Tibial nerve (tissue), 4 donors: ENCODE results near the gene VOPP1. TPM values are rescaled to one million over a fixed set of nuclear protein-coding genes. Genes with fewer than 3 reads are reported as not detected.

Source experiments
- DNase-seq, 2 donors: peaks; one replicate each; pipeline ENCODE4 v3.0.0-alpha.2; 2019; ENCODE audit warnings: low spot score in 2 of 2
- H3K27ac ChIP-seq, 4 donors: fragments of 200-600 bp; sonication (generic) in 3 of 4; one replicate each; pipeline ENCODE4 v1.5.1; 2017 to 2019; ENCODE audit warnings: mild to moderate bottlenecking in 1 of 4
- H3K27me3 ChIP-seq, 2 donors: fragments of 200-600 bp; sonication (generic) in 1 of 2; one replicate each; pipeline versions ENCODE4 v1.5.1 to v1.6.0; 2017 to 2019
- H3K36me3 ChIP-seq, 3 donors: fragments of 200-600 bp; sonication (generic); one replicate each; pipeline ENCODE4 v1.5.1; 2018 to 2019
- H3K4me1 ChIP-seq, 4 donors: fragments of 200-600 bp; sonication (generic) in 3 of 4; one replicate each; pipeline ENCODE4 v1.5.1; 2017 to 2019
- H3K4me3 ChIP-seq, 4 donors: fragments of 200-600 bp; sonication (generic) in 3 of 4; one replicate each; pipeline ENCODE4 v1.5.1; 2017 to 2019; ENCODE audit warnings: mild to moderate bottlenecking in 1 of 4, moderate library complexity in 1 of 4
- H3K9me3 ChIP-seq, 4 donors: fragments of 200-600 bp; sonication (generic) in 3 of 4; one replicate each; pipeline ENCODE4 v1.5.1; 2017 to 2019
- EP300 ChIP-seq, 2 donors: sonication (generic); formaldehyde crosslinking; IDR thresholded peaks; one replicate each; pipeline ENCODE4 v1.6.1; 2017; ENCODE audit warnings: antibody characterized with exemption in 2 of 2, mild to moderate bottlenecking in 1 of 2
- POLR2A ChIP-seq, 2 donors: fragments of 450-650 bp; IDR thresholded peaks; one replicate each; pipeline ENCODE4 v1.6.1; 2017; ENCODE audit warnings: antibody characterized with exemption in 2 of 2, mild to moderate bottlenecking in 2 of 2, moderate library complexity in 2 of 2
- WGBS, 2 donors: methylation state at CpG; one replicate each; pipeline ENCODE4 v1.1.5; 2018; 5-methylcytosine and 5-hydroxymethylcytosine counted together
- total RNA-seq, 4 donors: library from RNA; depleted of rRNA; stranded (reverse); fragments of >200 nt; gene quantifications; one replicate each; pipeline ENCODE4 v1.1.0, GENCODE V29; 2016
- TF ChIP-seq, protein P1 (sequence below), 5 experiments: fragments of 200-600 bp in 3 of 5; fragments of 450-650 bp in 2 of 5; sonication (generic) in 3 of 5; IDR thresholded peaks; one replicate each; pipeline ENCODE4 v1.5.1; 2016 to 2019; ENCODE audit warnings: antibody characterized with exemption in 5 of 5, mild to moderate bottlenecking in 3 of 5, moderate library complexity in 2 of 5

The VOPP1 gene
- total RNA-seq, 4 donors from 2014 or later = 49.2 to 58.5 (median 54.8) TPM

DNA sequence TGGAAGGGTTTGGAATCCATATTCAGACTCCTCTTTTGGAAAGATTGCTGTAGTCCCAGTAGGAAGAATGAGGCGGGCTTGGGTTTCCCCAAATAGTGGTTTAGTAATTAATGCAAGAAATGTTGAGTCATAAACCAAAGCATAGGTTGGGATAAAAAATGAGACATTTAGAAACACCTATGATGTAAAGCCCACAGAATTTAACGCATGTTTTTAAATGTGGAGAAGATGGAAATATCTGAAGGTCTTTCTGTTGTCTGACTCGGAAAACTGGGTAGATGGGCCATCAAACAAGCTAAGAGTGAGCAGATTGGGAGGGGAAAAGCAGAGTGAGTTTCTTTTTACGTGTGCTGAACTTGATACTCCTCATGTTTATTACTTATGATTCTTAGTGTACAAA is 145.0 kb downstream of the VOPP1 start:
- Histone ChIP-seq H3K36me3 (peaks cover 0 to 52% (median 15%) of the 10 kb centered on the region in 3 donors), H3K4me1 (no peaks in the 10 kb centered on the region), H3K4me3 (no peak overlapping the region), H3K27ac (no peak overlapping the region), H3K27me3 (no peaks in the 10 kb centered on the region), H3K9me3 (no peaks in the 10 kb centered on the region)
- 52 to 67% methylated on average over 4 of the region's 4 CpGs for WGBS, 2 donors
- TF ChIP-seq, protein P1, sequence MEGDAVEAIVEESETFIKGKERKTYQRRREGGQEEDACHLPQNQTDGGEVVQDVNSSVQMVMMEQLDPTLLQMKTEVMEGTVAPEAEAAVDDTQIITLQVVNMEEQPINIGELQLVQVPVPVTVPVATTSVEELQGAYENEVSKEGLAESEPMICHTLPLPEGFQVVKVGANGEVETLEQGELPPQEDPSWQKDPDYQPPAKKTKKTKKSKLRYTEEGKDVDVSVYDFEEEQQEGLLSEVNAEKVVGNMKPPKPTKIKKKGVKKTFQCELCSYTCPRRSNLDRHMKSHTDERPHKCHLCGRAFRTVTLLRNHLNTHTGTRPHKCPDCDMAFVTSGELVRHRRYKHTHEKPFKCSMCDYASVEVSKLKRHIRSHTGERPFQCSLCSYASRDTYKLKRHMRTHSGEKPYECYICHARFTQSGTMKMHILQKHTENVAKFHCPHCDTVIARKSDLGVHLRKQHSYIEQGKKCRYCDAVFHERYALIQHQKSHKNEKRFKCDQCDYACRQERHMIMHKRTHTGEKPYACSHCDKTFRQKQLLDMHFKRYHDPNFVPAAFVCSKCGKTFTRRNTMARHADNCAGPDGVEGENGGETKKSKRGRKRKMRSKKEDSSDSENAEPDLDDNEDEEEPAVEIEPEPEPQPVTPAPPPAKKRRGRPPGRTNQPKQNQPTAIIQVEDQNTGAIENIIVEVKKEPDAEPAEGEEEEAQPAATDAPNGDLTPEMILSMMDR (IDR thresholded peaks at IDR 0.05) = no peak
- TF ChIP-seq POLR2A (IDR thresholded peaks at IDR 0.05) (no peak), EP300 (IDR thresholded peaks at IDR 0.05) (no peak)
- DNase-seq = no peak

DNA sequence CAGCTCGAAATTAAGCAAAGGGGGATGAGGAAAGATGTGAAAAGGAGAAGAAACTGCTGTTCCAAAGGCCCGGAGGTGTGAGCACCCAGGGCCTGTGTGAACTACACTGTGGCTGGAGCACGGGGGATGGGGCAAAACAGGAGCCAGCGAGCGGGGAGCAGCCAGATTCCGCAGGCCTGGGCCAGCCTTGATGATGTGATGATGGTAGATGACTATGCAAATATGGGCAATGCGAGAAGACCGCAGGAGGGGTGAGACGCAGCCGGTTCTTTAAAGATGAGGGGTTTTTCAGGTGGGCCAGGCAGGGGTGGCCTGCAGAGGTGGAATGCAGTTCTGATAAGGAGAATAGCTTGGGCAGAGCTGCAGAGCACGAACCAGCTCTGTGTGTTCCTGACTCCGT is 145.6 kb downstream of the VOPP1 start:
- no peak for DNase-seq
- Histone ChIP-seq H3K4me1 (no peaks in the 10 kb centered on the region), H3K36me3 (peaks cover 0 to 51% (median 15%) of the 10 kb centered on the region in 3 donors), H3K27ac (no peak overlapping the region), H3K4me3 (no peak overlapping the region), H3K27me3 (no peaks in the 10 kb centered on the region), H3K9me3 (no peaks in the 10 kb centered on the region)
- TF ChIP-seq EP300 (IDR thresholded peaks at IDR 0.05) (no peak), POLR2A (IDR thresholded peaks at IDR 0.05) (no peak)
- TF ChIP-seq, protein P1 (IDR thresholded peaks at IDR 0.05) = no peak
- WGBS, 2 donors = 84 to 85% methylated on average over 12 of the region's 12 CpGs

DNA sequence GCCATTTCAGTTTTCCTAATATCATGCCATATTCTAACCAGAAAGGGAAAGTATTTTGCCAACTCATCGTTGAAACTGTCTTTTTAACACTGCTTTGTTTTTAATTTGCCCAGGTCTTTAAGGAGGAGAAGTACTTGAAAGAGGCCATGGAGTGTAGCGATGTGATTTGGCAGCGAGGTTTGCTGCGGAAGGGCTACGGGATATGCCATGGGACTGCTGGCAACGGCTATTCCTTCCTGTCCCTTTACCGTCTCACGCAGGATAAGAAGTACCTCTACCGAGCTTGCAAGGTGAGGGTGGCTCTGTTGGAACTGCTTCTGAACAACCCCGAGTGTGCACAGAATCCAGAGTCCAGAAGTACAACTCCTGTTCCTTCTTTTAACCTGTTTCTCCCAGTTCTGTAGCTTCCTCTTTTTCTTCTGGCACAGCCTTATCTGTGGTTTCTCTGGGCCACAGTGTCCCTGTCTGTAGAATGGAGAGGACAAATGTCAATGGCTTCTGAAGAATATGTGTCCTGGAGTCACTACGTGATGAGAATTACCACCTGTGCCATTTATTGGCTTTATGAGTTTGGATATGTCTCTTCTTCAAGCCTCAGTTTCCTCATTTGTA is 147.1 kb downstream of the VOPP1 start:
- no peaks in the 10 kb centered on the region for H3K27me3 ChIP-seq
- H3K4me1 ChIP-seq = peaks cover 0 to 6% (median 0%) of the 10 kb centered on the region in 4 donors
- no peak overlapping the region for H3K27ac ChIP-seq
- H3K36me3 ChIP-seq = peaks cover 0 to 44% (median 15%) of the 10 kb centered on the region in 3 donors
- no peak overlapping the region for H3K4me3 ChIP-seq
- WGBS, 2 donors = 84 to 87% methylated on average over 11 of the region's 11 CpGs
- no peak for DNase-seq
- TF ChIP-seq, protein P1 (IDR thresholded peaks at IDR 0.05) = no peak
- TF ChIP-seq EP300 (IDR thresholded peaks at IDR 0.05) (no peak), POLR2A (IDR thresholded peaks at IDR 0.05) (no peak)
- H3K9me3 ChIP-seq = no peaks in the 10 kb centered on the region

DNA sequence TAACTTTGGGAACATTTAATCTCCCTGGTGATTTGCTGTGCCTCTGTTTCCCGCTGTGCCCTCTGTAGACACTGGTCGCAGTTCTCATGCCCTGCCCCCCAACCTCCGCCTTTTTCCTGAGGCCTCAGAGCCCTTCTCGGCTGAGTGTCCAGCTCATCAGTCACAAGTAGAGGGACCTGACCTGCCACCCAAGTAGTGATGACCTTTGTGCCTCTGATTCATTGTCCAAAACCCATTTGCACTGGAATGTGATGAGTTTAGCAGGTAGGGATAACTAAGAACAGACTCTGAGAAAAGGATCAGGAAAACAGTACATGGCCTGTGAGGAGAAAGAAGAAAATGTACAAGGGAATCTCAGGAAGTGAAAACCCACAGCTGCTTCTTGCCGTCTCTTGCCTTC is 148.4 kb downstream of the VOPP1 start:
- peaks cover 0 to 36% (median 15%) of the 10 kb centered on the region in 3 donors for H3K36me3 ChIP-seq
- H3K27ac ChIP-seq = no peak overlapping the region
- no peak for DNase-seq
- TF ChIP-seq POLR2A (IDR thresholded peaks at IDR 0.05) (no peak), EP300 (IDR thresholded peaks at IDR 0.05) (no peak)
- TF ChIP-seq, protein P1 (IDR thresholded peaks at IDR 0.05) = no peak
- H3K4me3 ChIP-seq = no peak overlapping the region
- no peaks in the 10 kb centered on the region for H3K9me3 ChIP-seq
- WGBS, 2 donors = 71 to 81% methylated on average over 5 of the region's 5 CpGs
- H3K27me3 ChIP-seq = no peaks in the 10 kb centered on the region
- peaks cover 0 to 7% (median 0%) of the 10 kb centered on the region in 4 donors for H3K4me1 ChIP-seq

DNA sequence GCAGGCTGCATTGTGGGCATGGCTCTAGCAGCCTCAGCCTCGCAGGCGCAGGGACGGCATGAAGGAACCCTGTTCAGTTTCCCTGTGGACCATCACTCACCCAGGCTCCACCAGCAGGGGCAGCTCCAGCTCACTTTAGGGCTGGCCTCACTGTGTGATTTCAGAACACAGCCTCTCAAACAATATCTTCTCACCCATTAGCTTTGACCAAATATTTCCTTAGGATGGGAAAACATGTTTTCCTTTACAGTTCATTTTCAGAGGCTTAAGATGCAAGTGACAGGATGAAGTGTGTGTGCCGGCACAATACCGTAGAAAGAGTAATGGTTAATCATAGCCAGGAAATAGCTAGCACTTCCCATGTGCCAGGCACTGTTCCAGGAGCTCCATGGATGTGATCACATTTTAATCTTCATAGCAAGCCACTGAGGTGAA is 149.0 kb downstream of the VOPP1 start:
- H3K36me3 ChIP-seq = peaks cover 0 to 36% (median 15%) of the 10 kb centered on the region in 3 donors
- WGBS, 2 donors = 66 to 73% methylated on average over 5 of the region's 5 CpGs
- H3K27me3 ChIP-seq = no peaks in the 10 kb centered on the region
- no peak overlapping the region for H3K4me3 ChIP-seq
- peaks cover 0 to 7% (median 0%) of the 10 kb centered on the region in 4 donors for H3K4me1 ChIP-seq
- DNase-seq = no peak
- no peaks in the 10 kb centered on the region for H3K9me3 ChIP-seq
- H3K27ac ChIP-seq = no peak overlapping the region
- TF ChIP-seq POLR2A (IDR thresholded peaks at IDR 0.05) (no peak), EP300 (IDR thresholded peaks at IDR 0.05) (no peak)
- TF ChIP-seq, protein P1 (IDR thresholded peaks at IDR 0.05) = peak in 1 of 5 experiments; percentile 5
